Thyroid gland (tissue), 4 donors: ENCODE results near the gene ERBB2.

Source experiments
- CTCF ChIP-seq, 6 experiments: fragments of 200-600 bp in 3 of 6; fragments of 450-650 bp in 3 of 6; sonication (generic) in 3 of 6; IDR thresholded peaks; one replicate each; pipeline ENCODE4 v1.5.1; 2016 to 2019; ENCODE audit warnings: antibody characterized with exemption in 6 of 6, mild to moderate bottlenecking in 2 of 6, inconsistent platforms in 1 of 6, moderate library complexity in 1 of 6
- POLR2A ChIP-seq, 2 donors: fragments of 450-650 bp; IDR thresholded peaks; one replicate each; pipeline ENCODE4 v1.6.1; 2017; ENCODE audit warnings: antibody characterized with exemption in 2 of 2, mild to moderate bottlenecking in 2 of 2, moderate library complexity in 1 of 2

- TF ChIP-seq CTCF (IDR thresholded peaks at IDR 0.05) (no peak), POLR2A (IDR thresholded peaks at IDR 0.05) (no peak)
Measured at GRCh38 chr17:39653316-39653661, 46.6 kb upstream of the ERBB2 start.
